HG02759 (cell line): ENCODE results near the gene COL19A1.

Source experiments
- ATAC-seq: cut with Tn5 transposase; IDR thresholded peaks from one replicate; pipeline ENCODE4 v1.9.1; 2021; ENCODE audit warnings: mild to moderate bottlenecking, moderate library complexity; ENCODE audit not compliant: unreplicated experiment

COL19A1 gene

GRCh38 chr6:70113171-70113570, 246.8 kb downstream of the COL19A1 start:
- ATAC-seq: no peak

GRCh38 chr6:70118670-70119069, 252.3 kb downstream of the COL19A1 start:
- ATAC-seq: no peak

GRCh38 chr6:70119218-70119835, 253.0 kb downstream of the COL19A1 start:
- ATAC-seq: no peak

- ATAC-seq: no peak
These were observed 258.1 kb downstream of the COL19A1 start for GRCh38 chr6:70124443-70124842.

GRCh38 chr6:70124882-70125545, 258.7 kb downstream of the COL19A1 start:
- no peak for ATAC-seq

- no peak for ATAC-seq
These were observed 259.2 kb downstream of the COL19A1 start for GRCh38 chr6:70125602-70126001.

GRCh38 chr6:70129341-70129740, 263.0 kb downstream of the COL19A1 start:
- no peak for ATAC-seq

GRCh38 chr6:70130865-70131264, 264.5 kb downstream of the COL19A1 start:
- no peak for ATAC-seq

- peak; percentile 89 for ATAC-seq
These were observed 265.2 kb downstream of the COL19A1 start for GRCh38 chr6:70131528-70131927.

GRCh38 chr6:70133246-70133645, 266.9 kb downstream of the COL19A1 start:
- ATAC-seq: no peak

GRCh38 chr6:70134542-70134941, 268.2 kb downstream of the COL19A1 start:
- no peak for ATAC-seq

GRCh38 chr6:70135219-70136160, 269.1 kb downstream of the COL19A1 start:
- no peak for ATAC-seq

- no peak for ATAC-seq
These were observed 270.6 kb downstream of the COL19A1 start for GRCh38 chr6:70136996-70137395.

GRCh38 chr6:70140496-70140895, 274.1 kb downstream of the COL19A1 start:
- no peak for ATAC-seq

GRCh38 chr6:70142034-70142433, 275.7 kb downstream of the COL19A1 start:
- no peak for ATAC-seq

GRCh38 chr6:70145178-70145577, 278.8 kb downstream of the COL19A1 start:
- no peak for ATAC-seq

GRCh38 chr6:70149209-70149788, 282.9 kb downstream of the COL19A1 start:
- no peak for ATAC-seq

GRCh38 chr6:70150521-70150920, 284.2 kb downstream of the COL19A1 start:
- ATAC-seq: no peak

GRCh38 chr6:70151616-70152015, 285.3 kb downstream of the COL19A1 start:
- ATAC-seq: no peak

GRCh38 chr6:70152786-70153185, 286.4 kb downstream of the COL19A1 start:
- no peak for ATAC-seq

GRCh38 chr6:70157086-70157485, 290.7 kb downstream of the COL19A1 start:
- ATAC-seq: no peak
